GM19372 (cell line): ENCODE measurements around the gene MCCC1.
"Not testable (repeated sequence)": the region's sequence is repeated elsewhere in the genome, so short reads cannot be mapped to it uniquely, and the experiment has no call there.

ENCODE experiments used
- ATAC-seq: cut with Tn5 transposase; IDR thresholded peaks from one replicate; pipeline ENCODE4 v1.9.1; 2021; ENCODE audit warnings: mild to moderate bottlenecking, low read depth, moderate library complexity; ENCODE audit not compliant: unreplicated experiment

Gene MCCC1

GRCh38 chr3:183099026-183099837 is at the start of gene MCCC1:
Gene MCCC1, minus strand, starts transcription at chr3:183099496. Its CDS starts 56 bp downstream, at chr3:183099440.
- peak; percentile 99 for ATAC-seq

DNA sequence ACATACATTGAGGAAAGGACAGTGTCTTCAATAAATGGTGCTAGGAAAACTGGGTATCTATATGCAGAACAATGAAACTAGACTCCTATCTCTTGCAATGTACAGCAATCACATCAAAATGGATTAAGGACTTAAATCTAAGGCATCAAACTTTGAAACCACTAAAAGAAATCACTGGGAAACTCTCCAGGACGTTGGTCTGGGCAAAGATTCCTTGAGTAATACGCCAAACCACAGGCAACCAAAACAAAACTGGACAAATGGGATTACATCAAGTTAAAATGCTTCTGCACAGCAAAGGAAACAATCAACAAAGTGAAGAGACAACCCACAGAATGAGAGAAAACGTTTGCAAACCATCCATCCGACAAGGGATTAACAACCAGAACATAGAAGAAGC is 48.8 kb upstream of the MCCC1 start:
- ATAC-seq = no peak

DNA sequence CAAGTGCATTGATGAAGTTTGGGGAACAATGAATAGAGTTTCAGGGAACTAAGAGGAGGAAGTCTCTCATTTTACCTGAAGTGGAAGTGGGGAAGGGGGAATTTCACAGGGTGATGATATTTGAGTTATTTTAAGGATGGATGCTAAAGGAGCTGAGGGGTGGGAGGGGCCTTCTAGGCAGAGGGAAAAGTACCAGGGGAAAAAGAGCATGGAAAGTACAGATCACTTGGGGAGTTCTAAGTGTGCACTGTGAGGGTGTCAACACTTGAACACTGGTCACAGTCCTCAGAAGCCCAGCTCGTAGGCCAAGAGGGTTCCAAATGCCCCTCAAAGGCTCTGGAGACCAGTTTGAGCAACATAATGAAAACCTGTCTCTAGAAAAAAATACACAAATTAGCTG is 45.1 kb upstream of the MCCC1 start:
- ATAC-seq = no peak

- no peak for ATAC-seq
These were observed 42.9 kb upstream of the MCCC1 start for GRCh38 chr3:183142199-183142598.

DNA sequence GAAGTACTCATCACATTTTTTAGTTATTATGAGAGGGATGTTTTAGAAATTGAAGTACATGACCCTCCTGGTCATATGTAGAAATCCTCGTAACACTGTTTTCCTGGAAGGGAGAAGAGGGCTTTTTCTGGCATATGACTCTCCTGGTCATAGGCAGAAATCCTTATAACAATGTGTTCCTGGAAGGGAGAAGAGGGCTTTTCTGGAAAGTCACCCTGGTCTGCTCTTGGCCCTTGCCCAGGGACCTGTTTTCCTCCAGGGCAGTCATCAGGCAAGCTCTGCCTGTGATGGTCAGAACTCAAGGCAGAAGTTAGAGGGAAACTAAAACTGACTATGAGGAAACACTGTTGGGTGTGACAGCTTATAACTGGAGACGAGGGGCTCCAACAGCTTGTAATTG is 35.5 kb upstream of the MCCC1 start:
- no peak for ATAC-seq

- ATAC-seq = no peak
These were observed 33.1 kb upstream of the MCCC1 start for GRCh38 chr3:183132409-183132808.

DNA sequence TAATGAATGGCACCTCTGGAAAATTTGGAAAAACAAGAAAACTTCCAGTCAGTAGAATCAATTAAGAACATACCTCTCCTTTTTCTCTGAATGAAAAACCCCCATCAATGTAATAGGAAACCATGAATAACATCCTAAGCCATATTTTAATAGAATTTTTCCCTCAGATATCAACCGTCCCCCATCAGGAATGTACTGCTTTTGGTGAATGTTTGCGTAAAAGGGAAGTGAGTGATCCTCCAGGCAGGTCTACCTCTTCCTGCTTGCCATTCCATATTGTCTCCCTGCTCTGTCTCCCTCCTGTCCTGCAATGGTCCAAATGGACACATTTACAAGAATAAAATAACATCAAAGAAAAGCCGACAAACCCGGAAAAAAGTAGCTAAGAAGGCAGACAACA is 32.4 kb upstream of the MCCC1 start:
- no peak for ATAC-seq

- ATAC-seq = no peak
These were observed 32.0 kb upstream of the MCCC1 start for GRCh38 chr3:183131186-183131725.

- ATAC-seq = no peak
These were observed 29.9 kb upstream of the MCCC1 start for GRCh38 chr3:183129243-183129642.

DNA sequence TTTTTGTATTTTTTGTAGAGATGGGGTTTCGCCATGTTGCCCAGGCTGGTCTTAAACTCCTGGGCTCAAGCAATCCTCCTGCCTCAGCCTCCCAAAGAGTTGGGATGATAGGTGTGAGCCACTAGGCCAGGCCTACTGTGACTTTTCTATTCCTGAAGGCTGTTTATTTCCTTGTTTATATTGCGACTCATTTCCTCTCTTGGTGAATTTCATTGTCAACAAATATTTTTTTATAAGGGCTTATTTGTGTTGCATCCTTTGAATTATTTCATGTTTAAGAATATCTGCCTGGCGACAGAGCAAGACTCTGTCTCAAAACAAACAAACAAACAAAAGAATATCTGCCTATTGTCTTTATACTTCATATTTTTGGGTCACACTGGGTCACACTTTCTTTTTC is 29.4 kb upstream of the MCCC1 start:
- no peak for ATAC-seq

DNA sequence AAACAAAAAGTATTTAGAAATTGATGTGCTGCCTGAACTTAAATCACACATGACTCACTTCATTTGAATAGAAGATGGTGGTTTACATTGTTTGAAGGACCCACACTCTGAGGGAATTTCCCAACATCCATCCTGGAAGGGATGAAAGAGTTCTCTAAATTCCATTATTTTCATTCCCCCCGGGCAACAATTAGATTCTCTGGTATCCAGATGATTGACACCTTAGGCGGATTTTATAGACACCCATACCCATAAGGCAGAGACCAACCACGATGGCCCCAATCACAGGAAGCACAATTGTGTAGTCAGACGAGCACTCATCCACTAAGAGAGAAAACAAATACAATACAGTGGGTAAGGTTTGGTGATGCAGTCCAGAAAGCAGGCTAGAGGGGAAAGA is 24.6 kb upstream of the MCCC1 start:
- ATAC-seq = no peak

DNA sequence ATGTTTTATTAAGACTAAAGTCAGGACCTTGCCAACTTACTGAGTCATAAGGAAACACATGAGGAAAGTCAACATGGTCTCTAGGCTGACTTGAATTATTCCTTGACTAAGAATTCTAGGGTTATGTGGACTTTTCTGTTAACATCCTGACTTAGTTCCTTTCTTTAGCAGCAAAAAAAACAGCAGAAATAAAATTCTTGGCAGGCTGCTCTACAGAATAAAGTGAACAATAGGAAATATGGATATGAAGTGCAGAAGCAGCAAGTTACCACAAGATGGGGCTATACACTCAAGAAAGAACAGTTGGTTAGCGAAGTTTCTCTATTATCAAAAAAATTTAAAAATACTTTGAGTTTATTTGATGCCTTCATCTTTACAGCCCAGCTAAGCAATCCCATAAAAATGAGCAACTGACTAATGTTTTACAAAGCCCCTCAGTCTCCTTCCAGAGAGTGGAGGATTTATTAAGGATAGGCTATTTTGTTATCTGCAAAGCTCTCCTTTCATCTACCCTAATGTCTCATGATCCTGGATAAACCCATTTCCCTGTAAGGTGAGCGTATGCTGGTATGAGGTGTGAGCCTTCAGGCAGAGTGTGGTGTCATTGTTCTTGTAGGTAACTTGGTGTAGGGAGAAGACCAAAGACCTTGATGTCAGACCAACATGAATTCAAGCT is 23.1 kb upstream of the MCCC1 start:
- no peak for ATAC-seq

- no peak for ATAC-seq
These were observed 21.4 kb upstream of the MCCC1 start for GRCh38 chr3:183120538-183121215.

DNA sequence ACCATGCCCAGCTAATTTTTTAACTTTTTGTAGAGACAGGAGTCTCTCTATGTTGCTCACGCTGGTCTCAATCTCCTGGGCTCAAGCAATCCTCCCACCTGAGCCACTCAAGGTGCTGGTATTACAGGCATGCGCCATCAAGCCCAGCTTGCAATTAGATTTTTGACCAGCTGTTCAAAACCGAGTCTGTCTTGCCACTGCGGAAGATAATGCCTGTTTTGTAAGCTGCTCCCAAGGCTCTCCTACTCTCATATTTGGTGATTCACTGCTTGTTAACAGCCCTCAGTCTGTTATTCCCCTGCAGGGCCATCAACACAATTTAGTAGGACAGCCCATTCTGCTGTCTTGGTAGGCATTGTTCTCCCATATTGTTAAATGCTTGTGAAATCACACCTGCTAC is 17.8 kb upstream of the MCCC1 start:
- no peak for ATAC-seq

DNA sequence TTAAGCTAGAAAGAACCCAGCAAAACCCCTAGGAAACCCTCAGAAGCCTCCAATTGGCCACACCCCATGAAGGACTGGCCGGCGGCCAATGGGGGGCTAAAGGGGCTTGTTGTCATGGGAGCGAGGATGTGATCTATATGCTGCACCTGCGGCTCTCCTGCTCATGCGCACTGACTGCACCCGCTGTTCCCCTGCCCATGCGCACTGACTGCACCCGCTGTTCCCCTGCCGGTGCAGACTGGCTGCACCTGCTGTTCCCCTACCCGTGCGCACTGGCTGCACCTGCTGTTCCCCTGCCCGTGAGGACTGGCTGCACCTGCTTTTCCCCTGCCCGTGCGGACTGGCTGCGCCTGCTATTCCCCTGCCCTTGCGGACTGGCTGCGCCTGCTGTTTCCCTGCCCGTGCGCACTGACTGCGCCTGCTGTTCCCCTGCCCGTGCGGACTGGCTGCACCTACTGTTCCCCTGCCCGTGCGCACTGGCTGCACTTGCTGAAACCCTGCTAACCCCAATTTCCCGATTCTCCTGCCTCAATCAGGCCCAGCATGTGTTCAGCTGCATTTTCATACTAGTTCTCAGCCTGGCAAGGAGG is 16.8 kb upstream of the MCCC1 start:
- peak; percentile 86 for ATAC-seq

DNA sequence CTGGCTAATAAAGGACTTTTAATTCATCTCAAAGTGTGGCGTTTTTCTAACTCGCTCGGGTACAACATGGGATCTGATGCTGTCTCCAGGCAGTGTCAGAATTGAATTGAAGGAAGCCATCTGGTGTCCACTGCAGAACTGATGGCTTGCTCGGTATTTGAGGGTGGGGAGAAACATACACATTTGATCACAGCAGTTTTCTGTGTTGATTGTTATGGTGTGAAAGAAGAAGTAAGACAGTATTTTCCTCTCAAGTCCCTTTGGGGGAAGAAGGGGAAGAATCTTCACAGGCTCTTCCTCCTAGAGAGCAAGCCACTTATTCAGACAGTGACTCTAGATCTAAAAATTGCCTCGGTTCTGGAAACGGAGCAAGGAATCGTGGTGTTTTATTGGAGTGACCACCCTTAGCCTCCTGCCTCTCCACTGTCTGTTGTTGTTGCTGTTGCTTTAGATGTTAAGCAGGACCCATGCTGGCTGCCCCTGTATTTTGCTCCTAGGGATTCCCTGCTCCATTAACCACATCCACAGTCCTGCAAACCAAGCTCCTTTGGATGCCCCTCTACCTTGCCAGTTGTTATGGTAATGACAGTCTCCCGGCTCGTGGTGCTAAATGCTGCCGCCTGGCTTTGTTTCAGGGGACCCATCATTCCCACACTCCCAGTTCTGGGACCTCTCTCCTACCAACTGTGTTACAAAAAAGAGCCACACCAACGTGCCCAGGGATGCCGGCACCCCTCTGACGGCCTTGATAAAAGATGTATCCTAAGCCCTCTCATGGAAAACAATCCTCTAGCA is 15.3 kb upstream of the MCCC1 start:
- ATAC-seq = no peak

DNA sequence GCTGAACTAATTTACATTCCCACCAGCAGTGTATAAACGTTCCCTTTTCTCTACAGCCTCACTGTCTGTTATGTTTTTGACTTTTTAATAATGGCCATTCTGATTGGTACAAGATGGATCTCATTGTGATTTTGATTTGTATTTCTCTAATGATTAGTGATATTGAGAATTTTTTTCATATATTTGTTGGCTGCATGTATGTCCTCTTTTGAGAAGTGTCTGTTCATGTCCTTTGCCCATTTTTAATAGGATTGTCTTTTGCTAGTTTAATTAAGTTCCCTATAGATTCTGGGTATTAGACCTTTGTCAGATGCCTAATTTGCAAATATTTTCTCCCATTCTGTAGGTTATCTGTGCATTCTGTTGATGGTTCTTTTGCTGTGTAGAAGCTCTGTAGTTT is 10.6 kb upstream of the MCCC1 start:
- ATAC-seq = not testable (repeated sequence)

- no peak for ATAC-seq
These were observed 9.2 kb upstream of the MCCC1 start for GRCh38 chr3:183108470-183108869.

DNA sequence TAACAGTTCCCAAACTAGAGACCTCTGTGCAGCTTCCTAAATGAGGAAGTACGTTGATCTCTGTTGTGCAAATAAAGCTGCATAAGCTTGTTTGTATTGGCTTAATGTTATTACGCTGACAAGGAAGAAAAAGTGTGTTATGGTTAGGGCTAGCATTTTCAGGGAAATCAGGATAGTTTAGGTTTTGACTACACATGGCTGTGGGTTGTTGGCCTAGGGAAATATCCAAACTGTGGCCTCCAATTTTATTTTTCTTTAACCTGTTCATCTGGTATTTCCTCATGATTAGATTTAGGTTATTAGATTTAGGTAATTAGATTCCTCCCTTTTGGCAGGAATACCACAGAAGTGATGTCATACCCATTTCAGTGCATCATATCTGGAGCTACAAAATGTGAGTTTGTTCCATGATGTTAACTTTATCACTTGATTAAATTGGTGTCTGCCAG is 8.7 kb upstream of the MCCC1 start:
- no peak for ATAC-seq

GRCh38 chr3:183107372-183107771 is 8.1 kb upstream of the MCCC1 start:
- ATAC-seq = not testable (repeated sequence)
